ENCODE data around the gene NDE1.
"Not testable (repeated sequence)": the region's sequence is repeated elsewhere in the genome, so short reads cannot be mapped to it uniquely, and the experiment has no call there.

The NDE1 gene

GRCh38 chr16:15674571-15674970, 24.5 kb downstream of the NDE1 start:
- no peak overlapping the region for H3K4me3 ChIP-seq (ENCODE audit: extremely low read depth, insufficient read depth, low read length, poor library complexity, severe bottlenecking)
- WGBS, 2 experiments (ENCODE audit: insufficient coverage in 2 of 2) = 98% methylated on average over 5 to 7 of the region's 7 CpGs
- H3K4me1 ChIP-seq (ENCODE audit: control insufficient read depth, insufficient read depth, low read length, poor library complexity, severe bottlenecking) = peaks cover 9% of the 10 kb centered on the region
- no peak overlapping the region for H3K27ac ChIP-seq (ENCODE audit: low read depth, low read length, severe bottlenecking)
- peaks cover 72% of the 10 kb centered on the region for H3K36me3 ChIP-seq (ENCODE audit: control insufficient read depth, insufficient read depth, low read length)
- no peaks in the 10 kb centered on the region for H3K9me3 ChIP-seq (ENCODE audit: control insufficient read depth, low read length)

GRCh38 chr16:15676506-15676905, 26.5 kb downstream of the NDE1 start:
- 85 to 92% methylated on average over 8 to 10 of the region's 10 CpGs for WGBS, 2 experiments (ENCODE audit: insufficient coverage in 2 of 2)
- Histone ChIP-seq H3K9me3 (ENCODE audit: control insufficient read depth, low read length) (no peaks in the 10 kb centered on the region), H3K4me3 (ENCODE audit: extremely low read depth, insufficient read depth, low read length, poor library complexity, severe bottlenecking) (no peak overlapping the region), H3K27ac (ENCODE audit: low read depth, low read length, severe bottlenecking) (no peak overlapping the region), H3K36me3 (ENCODE audit: control insufficient read depth, insufficient read depth, low read length) (peaks cover 67% of the 10 kb centered on the region), H3K4me1 (ENCODE audit: control insufficient read depth, insufficient read depth, low read length, poor library complexity, severe bottlenecking) (peaks cover 9% of the 10 kb centered on the region)

GRCh38 chr16:15677447-15677846, 27.4 kb downstream of the NDE1 start:
- peaks cover 69% of the 10 kb centered on the region for H3K36me3 ChIP-seq (ENCODE audit: control insufficient read depth, insufficient read depth, low read length)
- peaks cover 6% of the 10 kb centered on the region for H3K4me1 ChIP-seq (ENCODE audit: control insufficient read depth, insufficient read depth, low read length, poor library complexity, severe bottlenecking)
- no peaks in the 10 kb centered on the region for H3K9me3 ChIP-seq (ENCODE audit: control insufficient read depth, low read length)
- WGBS, 2 experiments (ENCODE audit: insufficient coverage in 2 of 2) = 98% methylated on average over 5 of the region's 5 CpGs
- H3K4me3 ChIP-seq (ENCODE audit: extremely low read depth, insufficient read depth, low read length, poor library complexity, severe bottlenecking) = no peak overlapping the region
- no peak overlapping the region for H3K27ac ChIP-seq (ENCODE audit: low read depth, low read length, severe bottlenecking)

DNA sequence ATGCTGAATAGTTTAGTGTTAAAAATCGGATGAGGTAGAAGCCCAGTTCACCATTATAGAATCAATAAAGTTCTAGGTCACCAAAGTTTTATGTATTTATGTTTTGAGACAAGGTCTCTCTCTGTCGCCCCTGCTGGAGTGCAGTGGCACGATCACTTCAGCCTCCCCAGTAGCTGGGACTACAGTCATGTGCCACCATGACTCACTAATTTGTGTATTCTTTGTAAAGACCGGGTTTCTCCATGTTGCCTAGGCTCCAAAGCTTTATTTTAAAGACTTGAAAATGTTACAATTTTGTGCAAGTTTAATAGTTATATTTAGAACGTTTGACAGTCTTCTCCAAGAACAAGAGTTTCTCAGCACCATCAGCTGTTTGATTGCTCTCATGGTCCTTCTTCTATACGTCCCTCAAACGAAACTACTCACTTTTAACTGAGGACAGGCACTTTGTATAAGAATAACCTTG, 32.1 kb downstream of the NDE1 start:
- Histone ChIP-seq H3K9me3 (ENCODE audit: control insufficient read depth, low read length) (no peaks in the 10 kb centered on the region), H3K36me3 (ENCODE audit: control insufficient read depth, insufficient read depth, low read length) (peaks cover 86% of the 10 kb centered on the region), H3K27ac (ENCODE audit: low read depth, low read length, severe bottlenecking) (peak overlapping the region; percentile 33), H3K4me3 (ENCODE audit: extremely low read depth, insufficient read depth, low read length, poor library complexity, severe bottlenecking) (no peak overlapping the region), H3K4me1 (ENCODE audit: control insufficient read depth, insufficient read depth, low read length, poor library complexity, severe bottlenecking) (no peaks in the 10 kb centered on the region)
- WGBS, 2 experiments (ENCODE audit: insufficient coverage in 2 of 2) = 20% methylated on average over 1 of the region's 7 CpGs; no CpG with 5 or more reads in 1 of the 2 experiments

GRCh38 chr16:15686287-15686686, 36.2 kb downstream of the NDE1 start:
- H3K4me1 ChIP-seq (ENCODE audit: control insufficient read depth, insufficient read depth, low read length, poor library complexity, severe bottlenecking) = no peaks in the 10 kb centered on the region
- H3K36me3 ChIP-seq (ENCODE audit: control insufficient read depth, insufficient read depth, low read length) = peaks cover 90% of the 10 kb centered on the region
- no peaks in the 10 kb centered on the region for H3K9me3 ChIP-seq (ENCODE audit: control insufficient read depth, low read length)
- H3K4me3 ChIP-seq (ENCODE audit: extremely low read depth, insufficient read depth, low read length, poor library complexity, severe bottlenecking) = no peak overlapping the region
- no peak overlapping the region for H3K27ac ChIP-seq (ENCODE audit: low read depth, low read length, severe bottlenecking)
- WGBS, 2 experiments (ENCODE audit: insufficient coverage in 2 of 2) = 88 to 100% methylated on average over 1 to 2 of the region's 2 CpGs

DNA sequence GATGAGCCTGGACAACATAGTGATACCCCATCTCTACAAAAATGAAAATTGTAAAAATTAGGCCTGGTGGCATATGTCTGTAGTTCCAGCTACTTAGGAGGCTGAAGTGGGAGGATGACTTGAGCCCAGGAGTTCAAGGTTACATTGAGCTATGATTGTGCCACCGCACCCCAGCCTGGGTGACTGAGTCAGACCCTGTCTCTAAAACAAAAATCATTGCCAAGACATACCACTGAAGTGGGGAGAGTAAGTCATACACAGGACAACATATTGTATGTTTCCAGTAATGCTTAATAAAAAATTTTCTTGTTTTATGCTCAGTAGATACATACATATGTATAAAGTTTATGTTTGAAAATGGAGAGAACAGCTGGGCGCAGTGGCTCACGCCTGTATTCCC, 39.2 kb downstream of the NDE1 start:
- Histone ChIP-seq H3K4me3 (ENCODE audit: extremely low read depth, insufficient read depth, low read length, poor library complexity, severe bottlenecking) (no peak overlapping the region), H3K27ac (ENCODE audit: low read depth, low read length, severe bottlenecking) (no peak overlapping the region), H3K9me3 (ENCODE audit: control insufficient read depth, low read length) (no peaks in the 10 kb centered on the region), H3K36me3 (ENCODE audit: control insufficient read depth, insufficient read depth, low read length) (peaks cover 96% of the 10 kb centered on the region), H3K4me1 (ENCODE audit: control insufficient read depth, insufficient read depth, low read length, poor library complexity, severe bottlenecking) (no peaks in the 10 kb centered on the region)
- 100% methylated on average over 2 of the region's 3 CpGs for WGBS, 2 experiments (ENCODE audit: insufficient coverage in 2 of 2)

GRCh38 chr16:15690296-15690695, 40.3 kb downstream of the NDE1 start:
- H3K4me3 ChIP-seq (ENCODE audit: extremely low read depth, insufficient read depth, low read length, poor library complexity, severe bottlenecking) = no peak overlapping the region
- H3K36me3 ChIP-seq (ENCODE audit: control insufficient read depth, insufficient read depth, low read length) = peaks cover 96% of the 10 kb centered on the region
- 83% methylated on average over 1 of the region's 3 CpGs; no CpG with 5 or more reads in 1 of the 2 experiments for WGBS, 2 experiments (ENCODE audit: insufficient coverage in 2 of 2)
- no peaks in the 10 kb centered on the region for H3K4me1 ChIP-seq (ENCODE audit: control insufficient read depth, insufficient read depth, low read length, poor library complexity, severe bottlenecking)
- H3K9me3 ChIP-seq (ENCODE audit: control insufficient read depth, low read length) = no peaks in the 10 kb centered on the region
- H3K27ac ChIP-seq (ENCODE audit: low read depth, low read length, severe bottlenecking) = no peak overlapping the region

DNA sequence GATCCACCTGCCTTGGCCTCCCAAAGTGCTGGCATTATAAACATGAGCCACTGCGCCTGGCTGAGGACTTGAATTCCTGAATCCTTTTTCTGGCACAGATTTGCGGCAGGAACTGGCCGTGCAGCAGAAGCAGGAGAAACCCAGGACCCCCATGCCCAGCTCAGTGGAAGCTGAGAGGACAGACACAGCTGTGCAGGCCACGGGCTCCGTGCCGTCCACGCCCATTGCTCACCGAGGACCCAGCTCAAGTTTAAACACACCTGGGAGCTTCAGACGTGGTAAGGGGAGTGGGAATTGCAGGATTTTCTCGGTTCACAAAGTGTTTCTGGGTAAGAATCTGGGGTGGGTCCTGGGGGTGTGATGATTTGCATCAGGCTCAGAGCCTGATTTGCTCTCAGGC, 41.0 kb downstream of the NDE1 start:
- peaks cover 96% of the 10 kb centered on the region for H3K36me3 ChIP-seq (ENCODE audit: control insufficient read depth, insufficient read depth, low read length)
- H3K9me3 ChIP-seq (ENCODE audit: control insufficient read depth, low read length) = no peaks in the 10 kb centered on the region

DNA sequence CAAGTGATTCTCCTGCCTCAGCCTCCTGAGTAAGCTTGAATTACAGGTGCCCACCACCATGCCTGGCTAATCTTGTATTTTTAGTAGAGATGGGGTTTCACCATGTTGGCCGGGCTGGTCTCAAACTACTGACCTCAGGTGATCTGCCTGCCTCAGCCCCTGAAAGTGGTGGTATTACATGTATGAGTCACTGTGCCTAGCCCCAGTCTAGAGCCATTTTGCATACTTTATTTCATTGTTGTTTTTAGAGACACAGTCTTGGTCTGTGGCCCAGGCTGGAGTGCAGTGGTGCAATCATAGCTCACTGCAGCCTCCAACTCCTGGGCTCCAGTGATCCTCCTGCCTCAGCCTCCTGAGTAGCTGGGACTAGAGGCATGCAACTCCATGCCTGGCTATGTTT, 42.5 kb downstream of the NDE1 start:
- H3K36me3 ChIP-seq (ENCODE audit: control insufficient read depth, insufficient read depth, low read length) = peaks cover 97% of the 10 kb centered on the region
- not testable (repeated sequence) for H3K4me3 ChIP-seq (ENCODE audit: extremely low read depth, insufficient read depth, low read length, poor library complexity, severe bottlenecking); H3K4me1 ChIP-seq (ENCODE audit: control insufficient read depth, insufficient read depth, low read length, poor library complexity, severe bottlenecking); H3K9me3 ChIP-seq (ENCODE audit: control insufficient read depth, low read length); H3K27ac ChIP-seq (ENCODE audit: low read depth, low read length, severe bottlenecking)
- 100% methylated on average over 1 of the region's 1 CpG for WGBS, 2 experiments (ENCODE audit: insufficient coverage in 2 of 2)

More for the DNA sequence above, 41.0 kb downstream of the NDE1 start:
- Histone ChIP-seq H3K4me1 (ENCODE audit: control insufficient read depth, insufficient read depth, low read length, poor library complexity, severe bottlenecking) (no peaks in the 10 kb centered on the region), H3K27ac (ENCODE audit: low read depth, low read length, severe bottlenecking) (no peak overlapping the region), H3K4me3 (ENCODE audit: extremely low read depth, insufficient read depth, low read length, poor library complexity, severe bottlenecking) (no peak overlapping the region)
- WGBS, 2 experiments (ENCODE audit: insufficient coverage in 2 of 2) = 93 to 94% methylated on average over 9 to 10 of the region's 10 CpGs

DNA sequence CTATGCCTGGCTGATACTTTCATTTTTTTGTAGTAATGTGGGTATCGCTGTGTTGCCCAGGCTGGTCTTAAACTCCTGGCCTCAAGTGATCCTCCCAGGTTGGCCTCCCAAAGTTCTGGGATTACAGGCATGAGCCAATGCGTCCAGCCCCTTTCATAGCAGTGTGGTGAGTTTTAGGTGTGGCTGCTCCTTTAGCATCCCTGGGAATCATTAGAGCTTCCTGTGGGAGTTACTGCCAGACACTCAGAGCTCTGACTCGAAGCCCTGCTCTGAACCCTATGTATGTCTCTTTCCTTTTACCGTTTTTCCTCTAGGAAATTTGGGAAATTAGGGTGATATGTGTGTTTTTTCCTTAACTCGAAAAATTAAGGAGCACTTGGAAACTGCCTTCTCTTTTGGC, 44.5 kb downstream of the NDE1 start:
- Histone ChIP-seq H3K9me3 (ENCODE audit: control insufficient read depth, low read length) (no peaks in the 10 kb centered on the region), H3K4me1 (ENCODE audit: control insufficient read depth, insufficient read depth, low read length, poor library complexity, severe bottlenecking) (no peaks in the 10 kb centered on the region), H3K36me3 (ENCODE audit: control insufficient read depth, insufficient read depth, low read length) (peaks cover 98% of the 10 kb centered on the region), H3K4me3 (ENCODE audit: extremely low read depth, insufficient read depth, low read length, poor library complexity, severe bottlenecking) (no peak overlapping the region), H3K27ac (ENCODE audit: low read depth, low read length, severe bottlenecking) (no peak overlapping the region)
- WGBS, 2 experiments (ENCODE audit: insufficient coverage in 2 of 2) = 89 to 96% methylated on average over 1 to 3 of the region's 5 CpGs

- Histone ChIP-seq H3K27ac (ENCODE audit: low read depth, low read length, severe bottlenecking) (no peak overlapping the region), H3K4me3 (ENCODE audit: extremely low read depth, insufficient read depth, low read length, poor library complexity, severe bottlenecking) (no peak overlapping the region), H3K36me3 (ENCODE audit: control insufficient read depth, insufficient read depth, low read length) (peaks cover 91% of the 10 kb centered on the region), H3K4me1 (ENCODE audit: control insufficient read depth, insufficient read depth, low read length, poor library complexity, severe bottlenecking) (peaks cover 5% of the 10 kb centered on the region), H3K9me3 (ENCODE audit: control insufficient read depth, low read length) (no peaks in the 10 kb centered on the region)
- 98 to 99% methylated on average over 9 to 11 of the region's 12 CpGs for WGBS, 2 experiments (ENCODE audit: insufficient coverage in 2 of 2)
These were observed 49.8 kb downstream of the NDE1 start for GRCh38 chr16:15699819-15700218.

All from mesodermal cell (in vitro differentiated cells).